Keratinocyte (primary cell): ENCODE data around the gene GPR173. TPM values are rescaled to one million over a fixed set of nuclear protein-coding genes. Genes with fewer than 3 reads are reported as not detected.

ENCODE experiments used
- DNase-seq: peaks from one replicate; pipeline ENCODE4 v3.0.0-alpha.2; 2011; ENCODE audit warnings: low read depth, missing footprints, low spot score
- FAIRE-seq: peaks from 2 replicates; lab custom pipeline; 2011; peaks lifted over from hg19 to GRCh38; lab: Jason Lieb, UNC
- H2AFZ ChIP-seq: 2 replicates; pipeline ENCODE4 v1.6.0; 2012; ENCODE audit warnings: low read length, control low read depth, inconsistent platforms; ENCODE audit not compliant: control insufficient read depth
- H3K27ac ChIP-seq: 2 replicates; pipeline ENCODE4 v1.5.1; 2011; ENCODE audit warnings: low read length; ENCODE audit not compliant: control insufficient read depth, insufficient read depth
- H3K27me3 ChIP-seq: 3 replicates; pipeline ENCODE4 v1.6.0; 2011; ENCODE audit warnings: low read length; ENCODE audit not compliant: control insufficient read depth, insufficient read depth; ENCODE audit errors: extremely low read depth
- H3K36me3 ChIP-seq, 2 experiments: 2 replicates in 1 of 2; 3 replicates in 1 of 2; pipeline ENCODE4 v1.5.1; 2011; ENCODE audit warnings: low read length in 2 of 2, mild to moderate bottlenecking in 1 of 2; ENCODE audit not compliant: control insufficient read depth in 2 of 2, insufficient read depth in 2 of 2; ENCODE audit errors: extremely low read depth in 1 of 2
- H3K4me1 ChIP-seq: 3 replicates; pipeline ENCODE4 v1.5.1; 2011; ENCODE audit warnings: low read length; ENCODE audit not compliant: control insufficient read depth, insufficient read depth; ENCODE audit errors: extremely low read depth
- H3K4me2 ChIP-seq: 3 replicates; pipeline ENCODE4 v1.6.0; 2011; ENCODE audit warnings: low read depth, low read length; ENCODE audit not compliant: control insufficient read depth, insufficient read depth; ENCODE audit errors: extremely low read depth
- H3K4me3 ChIP-seq, 3 experiments: fragments of 200-600 bp in 1 of 3; sonication (generic) in 1 of 3; 2 replicates in 2 of 3; 3 replicates in 1 of 3; pipeline ENCODE4 v1.5.1; 2011 to 2016; ENCODE audit warnings: low read length in 3 of 3, mild to moderate bottlenecking in 3 of 3, control low read depth in 2 of 3, inconsistent platforms in 1 of 3, low read depth in 1 of 3, mixed read lengths in 1 of 3, mixed run types in 1 of 3, moderate library complexity in 1 of 3; ENCODE audit not compliant: control insufficient read depth in 2 of 3, insufficient read depth in 2 of 3; ENCODE audit errors: extremely low read depth in 1 of 3
- H3K79me2 ChIP-seq: 2 replicates; pipeline ENCODE4 v1.6.0; 2012; ENCODE audit warnings: low read length; ENCODE audit not compliant: control insufficient read depth, insufficient read depth
- H3K9ac ChIP-seq: 3 replicates; pipeline ENCODE4 v1.6.0; 2011; ENCODE audit warnings: low read length; ENCODE audit not compliant: control insufficient read depth, insufficient read depth; ENCODE audit errors: extremely low read depth
- H3K9me1 ChIP-seq: 3 replicates; pipeline ENCODE4 v1.6.0; 2011; ENCODE audit warnings: low read length; ENCODE audit not compliant: control insufficient read depth, insufficient read depth; ENCODE audit errors: extremely low read depth
- H3K9me3 ChIP-seq: 2 replicates; pipeline ENCODE4 v1.5.1; 2012; ENCODE audit warnings: low read depth, low read length; ENCODE audit not compliant: control insufficient read depth
- H4K20me1 ChIP-seq: 3 replicates; pipeline ENCODE4 v1.6.0; 2011; ENCODE audit warnings: low read length; ENCODE audit not compliant: control insufficient read depth, insufficient read depth; ENCODE audit errors: extremely low read depth
- CTCF ChIP-seq, 3 experiments: IDR thresholded peaks in 1 of 3; conservative IDR thresholded peaks in 1 of 3; optimal IDR thresholded peaks in 1 of 3; 2 replicates in 2 of 3; 3 replicates in 1 of 3; pipeline versions ENCODE3 to v1.5.1; 2011; ENCODE audit warnings: low read length in 3 of 3, mild to moderate bottlenecking in 3 of 3, moderate library complexity in 2 of 3, control low read depth in 1 of 3, inconsistent platforms in 1 of 3; ENCODE audit not compliant: insufficient read depth in 2 of 3; ENCODE audit errors: extremely low read depth in 1 of 3
- EZH2 ChIP-seq: IDR thresholded peaks from one replicate; pipeline ENCODE4 v1.6.1; 2012; ENCODE audit warnings: inconsistent platforms, mild to moderate bottlenecking, low read length, moderate library complexity
- dilution Hi-C: fragments of 300-500 bp; cut with MboI; formaldehyde crosslinking; loops from one replicate; pipeline ENCODE4 v1.7.0; 2020; ENCODE audit warnings: low sequenced_read_pairs; ENCODE audit not compliant: extremely low pct_ligation_motif_present
- polyA plus RNA-seq, 5 experiments: library from polyadenylated mRNA; depleted of rRNA in 3 of 5; stranded (reverse) in 3 of 5; stranded (forward) in 1 of 5; unstranded in 1 of 5; fragments of >200 nt; gene quantifications; 1 replicate in 1 of 5; 2 replicates in 3 of 5; 3 replicates in 1 of 5; pipeline versions ENCODE4 v1.2.1 to v1.2.3, GENCODE V29; 2011 to 2012; ENCODE audit warnings: missing spikeins in 2 of 5, low read depth in 1 of 5, low replicate concordance in 1 of 5

GPR173 gene
- polyA plus RNA-seq, 1 donor (not counting 4 experiments of a cell fraction or from before 2014, with no cell fraction given) = 0.08 TPM

DNA sequence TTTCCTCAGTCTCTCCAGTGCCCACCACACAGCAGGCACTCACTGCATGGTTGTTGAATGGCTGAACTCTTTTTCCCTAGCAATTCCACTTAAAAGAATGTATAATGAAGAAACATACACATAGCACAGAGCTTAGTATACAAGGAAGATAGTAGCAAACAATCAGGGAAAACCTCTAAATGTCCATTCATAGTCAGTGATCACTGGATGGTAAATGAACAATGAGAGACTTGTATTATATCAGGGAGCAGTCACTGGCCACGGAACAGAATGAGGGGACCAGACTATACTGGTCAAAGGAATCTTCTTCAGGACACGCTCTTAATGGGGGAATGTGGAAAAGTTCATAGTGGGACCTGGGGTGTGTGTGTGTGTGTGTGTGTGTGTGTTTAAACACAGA is 46.6 kb upstream of the GPR173 start:
- H3K9me1 ChIP-seq = no peaks in the 10 kb centered on the region
- H3K9me3 ChIP-seq = no peaks in the 10 kb centered on the region
- no peaks in the 10 kb centered on the region for H3K79me2 ChIP-seq
- no peak overlapping the region for H2AFZ ChIP-seq
- H3K4me1 ChIP-seq = no peaks in the 10 kb centered on the region
- no peak overlapping the region for H3K9ac ChIP-seq
- DNase-seq (no peak), FAIRE-seq (no peak)
- H3K4me2 ChIP-seq = no peak overlapping the region
- TF ChIP-seq EZH2 = no peak
- no peak for TF ChIP-seq CTCF (optimal IDR thresholded peaks at IDR 0.05 in 1 of 3, IDR thresholded peaks at IDR 0.05 in 1 of 3, conservative IDR thresholded peaks at IDR 0.05 in 1 of 3; ENCODE audit: extremely low read depth in 1 of 3, insufficient read depth in 2 of 3, low read length in 3 of 3)
- H3K36me3 ChIP-seq = no peaks in the 10 kb centered on the region
- dilution Hi-C loops = no loop called here
- H3K27ac ChIP-seq = no peak overlapping the region
- no peaks in the 10 kb centered on the region for H4K20me1 ChIP-seq
- H3K4me3 ChIP-seq = no peak overlapping the region
- H3K27me3 ChIP-seq = no peaks in the 10 kb centered on the region

- FAIRE-seq = no peak
- H3K4me3 ChIP-seq = no peak overlapping the region
- H3K36me3 ChIP-seq = no peaks in the 10 kb centered on the region
- peaks cover 1% of the 10 kb centered on the region for H3K9me3 ChIP-seq
- no peak overlapping the region for H2AFZ ChIP-seq
- H3K27me3 ChIP-seq = peaks cover 4% of the 10 kb centered on the region
- no peak overlapping the region for H3K9ac ChIP-seq
- H3K27ac ChIP-seq = no peak overlapping the region
- H3K79me2 ChIP-seq = no peaks in the 10 kb centered on the region
- no peak for DNase-seq
- no peaks in the 10 kb centered on the region for H4K20me1 ChIP-seq
- dilution Hi-C loops = no loop called here
- no peaks in the 10 kb centered on the region for H3K9me1 ChIP-seq
- H3K4me1 ChIP-seq = no peaks in the 10 kb centered on the region
- no peak for TF ChIP-seq EZH2
- no peak for TF ChIP-seq CTCF (optimal IDR thresholded peaks at IDR 0.05 in 1 of 3, IDR thresholded peaks at IDR 0.05 in 1 of 3, conservative IDR thresholded peaks at IDR 0.05 in 1 of 3; ENCODE audit: extremely low read depth in 1 of 3, insufficient read depth in 2 of 3, low read length in 3 of 3)
- no peak overlapping the region for H3K4me2 ChIP-seq
Measured at GRCh38 chrX:53003111-53003510, 45.5 kb upstream of the GPR173 start.
